SH-SY5Y (cell line): ENCODE data around the gene TENT4A.

Experiments
- GATA2 ChIP-seq: IDR thresholded peaks from 2 replicates; pipeline ENCODE4 v1.6.1; 2011; ENCODE audit warnings: mild to moderate bottlenecking, low read depth, low read length
- GATA3 ChIP-seq: IDR thresholded peaks from 2 replicates; pipeline ENCODE4 v1.6.1; 2011; ENCODE audit warnings: low read depth, mild to moderate bottlenecking, low read length, moderate library complexity

- TF ChIP-seq GATA2 (no peak), GATA3 (no peak)
Measured at GRCh38 chr5:6766604-6767093, 53.4 kb downstream of the TENT4A start.
